IPS-20b (cell line): ENCODE data around the gene FOXI3.
"Not testable (repeated sequence)": the region's sequence is repeated elsewhere in the genome, so short reads cannot be mapped to it uniquely, and the experiment has no call there.

Experiments used
- H3K27ac ChIP-seq: one replicate; pipeline ENCODE4 v1.5.1; 2013; ENCODE audit warnings: low read length
- H3K27me3 ChIP-seq: 2 replicates; pipeline ENCODE4 v1.6.1; 2013; ENCODE audit warnings: mild to moderate bottlenecking, low read length, inconsistent platforms; ENCODE audit not compliant: insufficient read depth
- H3K36me3 ChIP-seq: 2 replicates; pipeline ENCODE4 v1.6.1; 2013; ENCODE audit warnings: low read depth, mild to moderate bottlenecking, inconsistent platforms, low read length, moderate library complexity; ENCODE audit not compliant: insufficient read depth
- H3K4me1 ChIP-seq: 2 replicates; pipeline ENCODE4 v1.6.1; 2013; ENCODE audit warnings: mild to moderate bottlenecking, control low read depth, inconsistent platforms, low read length, moderate library complexity; ENCODE audit not compliant: insufficient read depth
- H3K4me3 ChIP-seq: 2 replicates; pipeline ENCODE4 v1.5.1; 2013; ENCODE audit warnings: mild to moderate bottlenecking, low read length, inconsistent platforms
- H3K9ac ChIP-seq: 2 replicates; pipeline ENCODE4 v1.6.1; 2013; ENCODE audit warnings: low read depth, mild to moderate bottlenecking, inconsistent platforms, low read length, moderate library complexity
- H3K9me3 ChIP-seq: 2 replicates; pipeline ENCODE4 v1.6.1; 2013; ENCODE audit warnings: mild to moderate bottlenecking, low read depth, low read length, inconsistent platforms; ENCODE audit not compliant: insufficient read depth

FOXI3 gene

GRCh38 chr2:88429929-88430328, 22.6 kb downstream of the FOXI3 start:
- H3K9me3 ChIP-seq: no peaks in the 10 kb centered on the region
- no peak overlapping the region for H3K9ac ChIP-seq
- no peaks in the 10 kb centered on the region for H3K4me1 ChIP-seq
- H3K27ac ChIP-seq: no peak overlapping the region
- no peak overlapping the region for H3K4me3 ChIP-seq
- H3K36me3 ChIP-seq: no peaks in the 10 kb centered on the region
- H3K27me3 ChIP-seq: no peaks in the 10 kb centered on the region

- Histone ChIP-seq H3K36me3 (no peaks in the 10 kb centered on the region), H3K9me3 (no peaks in the 10 kb centered on the region), H3K4me1 (no peaks in the 10 kb centered on the region), H3K9ac (no peak overlapping the region), H3K27me3 (no peaks in the 10 kb centered on the region), H3K4me3 (no peak overlapping the region), H3K27ac (no peak overlapping the region)
Observed at GRCh38 chr2:88423733-88424132, 28.8 kb downstream of the FOXI3 start.

- H3K4me3 ChIP-seq, H3K9ac ChIP-seq, H3K9me3 ChIP-seq, H3K27ac ChIP-seq, H3K27me3 ChIP-seq, H3K36me3 ChIP-seq: not testable (repeated sequence)
- peaks cover 24% of the 10 kb centered on the region; the same call in 1 of the 2 replicates for H3K4me1 ChIP-seq
Observed at GRCh38 chr2:88419051-88419450, 33.4 kb downstream of the FOXI3 start.

DNA sequence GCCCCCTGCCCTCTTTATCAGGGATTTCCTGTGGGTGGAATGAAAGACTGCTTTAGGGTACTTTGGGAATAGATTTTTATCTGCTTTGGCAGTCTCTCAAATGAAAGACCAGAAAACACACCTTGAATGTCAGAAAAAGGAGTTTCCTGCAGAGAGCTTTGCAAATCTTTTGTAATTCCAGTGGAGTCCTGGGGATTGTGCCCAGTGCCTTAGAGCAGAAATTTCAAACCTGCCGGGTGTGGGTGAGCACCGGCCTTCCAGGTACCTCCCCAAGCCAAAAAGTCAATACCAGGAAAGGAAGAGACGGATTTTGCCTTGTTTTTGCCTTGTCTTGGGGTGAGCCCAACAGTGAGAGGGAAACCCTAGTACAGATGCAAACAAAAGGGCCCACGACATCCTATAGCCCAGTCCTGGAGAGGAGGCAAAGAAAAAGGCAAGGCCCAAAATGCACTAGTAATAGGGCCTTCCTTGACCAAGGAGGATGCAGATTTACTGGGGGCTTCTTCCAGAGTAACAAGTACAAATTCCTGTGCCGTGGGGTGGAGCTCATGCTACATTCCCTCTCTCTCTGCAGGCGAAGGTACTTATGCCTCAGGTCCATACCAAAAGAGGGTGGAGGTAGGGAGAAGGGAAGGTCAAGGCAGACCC, 36.4 kb downstream of the FOXI3 start:
- Histone ChIP-seq H3K9ac (peak overlapping the region; percentile 31; the same call in 1 of the 2 replicates), H3K4me1 (peaks cover 28% of the 10 kb centered on the region; the same call in 1 of the 2 replicates), H3K36me3 (no peaks in the 10 kb centered on the region), H3K27ac (peak overlapping the region; percentile 55), H3K27me3 (no peaks in the 10 kb centered on the region), H3K4me3 (peak overlapping the region; percentile 33; the same call in 1 of the 2 replicates), H3K9me3 (no peaks in the 10 kb centered on the region)

GRCh38 chr2:88408870-88409269, 43.6 kb downstream of the FOXI3 start:
- not testable (repeated sequence) for H3K4me1 ChIP-seq, H3K27ac ChIP-seq, H3K9me3 ChIP-seq, H3K9ac ChIP-seq, H3K4me3 ChIP-seq, H3K36me3 ChIP-seq, H3K27me3 ChIP-seq

DNA sequence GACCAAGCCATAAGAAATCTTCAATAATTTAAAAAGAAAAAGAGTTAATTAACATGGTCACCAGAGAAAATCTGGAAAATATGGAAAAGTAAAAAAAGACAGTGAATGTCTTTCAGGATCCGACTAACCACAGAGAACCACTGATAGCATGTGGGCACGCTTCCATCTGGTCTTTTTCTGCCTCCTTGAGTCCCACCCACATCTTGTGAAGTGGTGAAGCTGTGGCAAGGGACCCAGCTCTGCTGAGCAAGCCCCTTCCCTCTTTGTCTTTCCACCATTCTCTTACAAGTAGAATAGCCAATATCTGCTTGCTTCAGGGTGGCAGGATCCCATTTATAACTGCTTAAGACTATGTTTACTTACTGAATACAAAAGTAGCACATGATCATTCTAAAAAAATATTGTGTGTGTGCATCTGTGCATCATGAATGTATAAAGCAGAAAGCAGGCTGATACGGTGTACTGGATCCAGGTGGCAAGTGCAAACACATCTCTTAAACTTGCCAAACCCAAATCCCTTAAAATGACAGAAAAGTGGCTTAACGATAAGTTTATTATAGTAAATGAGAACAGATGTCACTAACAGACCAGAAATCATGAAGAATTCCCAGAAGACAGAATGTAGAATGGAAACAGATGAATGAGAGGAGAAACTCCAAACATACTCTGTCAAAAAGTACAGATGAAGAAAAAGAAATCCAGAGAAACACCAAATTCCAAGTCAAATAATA, 52.3 kb downstream of the FOXI3 start:
- no peak overlapping the region for H3K4me3 ChIP-seq

DNA sequence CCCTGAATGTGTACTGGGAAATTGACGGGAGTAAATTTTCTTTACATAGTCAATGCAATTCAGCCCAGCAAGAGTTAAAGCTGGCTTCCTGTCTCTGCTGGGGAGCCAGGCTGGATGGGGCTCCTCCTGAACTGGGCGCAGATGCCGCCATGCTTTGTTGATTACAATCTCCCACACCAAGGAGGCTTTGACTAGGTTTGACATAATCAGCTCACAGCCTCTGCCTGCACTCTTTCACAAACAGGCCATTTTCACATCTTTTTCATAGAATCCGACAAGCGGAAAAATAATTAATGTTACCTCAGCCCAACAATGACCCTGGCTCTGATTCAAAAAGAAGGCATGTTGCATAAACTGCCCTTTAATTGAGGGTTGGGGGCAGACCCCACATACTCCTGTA, 54.3 kb downstream of the FOXI3 start:
- no peaks in the 10 kb centered on the region for H3K27me3 ChIP-seq
- no peak overlapping the region for H3K27ac ChIP-seq

More for the DNA sequence above, 52.3 kb downstream of the FOXI3 start:
- no peaks in the 10 kb centered on the region for H3K36me3 ChIP-seq
- H3K27ac ChIP-seq: no peak overlapping the region
- no peaks in the 10 kb centered on the region for H3K4me1 ChIP-seq
- no peaks in the 10 kb centered on the region for H3K27me3 ChIP-seq
- H3K9ac ChIP-seq: no peak overlapping the region
- no peaks in the 10 kb centered on the region for H3K9me3 ChIP-seq

More for the DNA sequence above, 54.3 kb downstream of the FOXI3 start:
- Histone ChIP-seq H3K4me1 (no peaks in the 10 kb centered on the region), H3K36me3 (no peaks in the 10 kb centered on the region), H3K9me3 (no peaks in the 10 kb centered on the region), H3K4me3 (no peak overlapping the region), H3K9ac (no peak overlapping the region)
